Transverse colon (tissue), 4 donors: ENCODE results near the gene CLCA2. TPM values are rescaled to one million over a fixed set of nuclear protein-coding genes. Genes with fewer than 3 reads are reported as not detected.

ENCODE experiments used
- DNase-seq: peaks from one replicate; pipeline ENCODE4 v3.0.0-alpha.2; 2019
- H3K27ac ChIP-seq, 4 donors: fragments of 200-600 bp; sonication (generic); 2 replicates each; pipeline ENCODE4 v1.5.1; 2016 to 2018; ENCODE audit warnings: inconsistent platforms in 4 of 4
- H3K27me3 ChIP-seq: fragments of 200-600 bp; sonication (generic); 2 replicates; pipeline ENCODE4 v1.5.1; 2017; ENCODE audit warnings: inconsistent platforms
- H3K36me3 ChIP-seq, 4 donors: fragments of 200-600 bp; sonication (generic); 2 replicates each; pipeline ENCODE4 v1.5.1; 2017 to 2019; ENCODE audit warnings: inconsistent platforms in 4 of 4
- H3K4me1 ChIP-seq, 4 donors: fragments of 200-600 bp; sonication (generic); 2 replicates each; pipeline ENCODE4 v1.5.1; 2017 to 2020; ENCODE audit warnings: inconsistent platforms in 4 of 4
- H3K4me3 ChIP-seq, 4 donors: fragments of 200-600 bp; sonication (generic); 1 replicate in 1 of 4; 2 replicates in 3 of 4; pipeline versions ENCODE4 v1.5.1 to v1.6.1; 2017 to 2019; ENCODE audit warnings: inconsistent platforms in 4 of 4
- H3K9me3 ChIP-seq, 2 donors: fragments of 200-600 bp; sonication (generic); 2 replicates each; pipeline ENCODE4 v1.5.1; 2017 to 2019; ENCODE audit warnings: inconsistent platforms in 2 of 2
- EP300 ChIP-seq: sonication (generic); formaldehyde crosslinking; IDR thresholded peaks from one replicate; pipeline ENCODE4 v1.6.1; 2017; ENCODE audit warnings: antibody characterized with exemption, low read depth
- POLR2A ChIP-seq: fragments of 450-650 bp; IDR thresholded peaks from one replicate; pipeline ENCODE4 v1.6.1; 2016; ENCODE audit warnings: antibody characterized with exemption, mild to moderate bottlenecking, moderate library complexity
- POLR2AphosphoS5 ChIP-seq, 3 donors: sonication (generic); formaldehyde crosslinking; IDR thresholded peaks; one replicate each; pipeline ENCODE4 v1.6.1; 2016; ENCODE audit warnings: antibody characterized with exemption in 3 of 3
- WGBS, 2 donors: methylation state at CpG; one replicate each; pipeline ENCODE4 v1.1.5; 2018; ENCODE audit warnings: low coverage in 1 of 2; 5-methylcytosine and 5-hydroxymethylcytosine counted together
- in situ Hi-C, 4 donors: fragments of 200-750 bp; cut with MboI; loops; one replicate each; pipeline versions ENCODE4 v1.15.0 to v1.15.1; 2017; ENCODE audit warnings: low sequenced_read_pairs in 3 of 4, low pct_ligation_motif_present in 1 of 4, low pct_unique_long_range_greater_than_20kb in 1 of 4
- intact Hi-C: fragments of 100-400 bp; cut with DNase I; formaldehyde crosslinking; loops from one replicate; pipeline ENCODE4 v1.15.1; 2023; ENCODE audit warnings: low total_unique reads
- total RNA-seq, 4 donors: library from RNA; depleted of rRNA; stranded (reverse); fragments of >200 nt; gene quantifications; one replicate each; pipeline ENCODE4 v1.1.0, GENCODE V29; 2016
- TF ChIP-seq, protein P1 (sequence below), 5 experiments: fragments of 200-600 bp in 3 of 5; fragments of 450-650 bp in 2 of 5; sonication (generic) in 3 of 5; IDR thresholded peaks; 1 replicate in 2 of 5; 2 replicates in 3 of 5; pipeline ENCODE4 v1.5.1; 2016 to 2017; ENCODE audit warnings: antibody characterized with exemption in 5 of 5, inconsistent platforms in 3 of 5, mild to moderate bottlenecking in 2 of 5, moderate library complexity in 1 of 5

CLCA2 gene
- total RNA-seq, 4 donors from 2014 or later: 1.1 to 1.7 TPM; not detected in 2

DNA sequence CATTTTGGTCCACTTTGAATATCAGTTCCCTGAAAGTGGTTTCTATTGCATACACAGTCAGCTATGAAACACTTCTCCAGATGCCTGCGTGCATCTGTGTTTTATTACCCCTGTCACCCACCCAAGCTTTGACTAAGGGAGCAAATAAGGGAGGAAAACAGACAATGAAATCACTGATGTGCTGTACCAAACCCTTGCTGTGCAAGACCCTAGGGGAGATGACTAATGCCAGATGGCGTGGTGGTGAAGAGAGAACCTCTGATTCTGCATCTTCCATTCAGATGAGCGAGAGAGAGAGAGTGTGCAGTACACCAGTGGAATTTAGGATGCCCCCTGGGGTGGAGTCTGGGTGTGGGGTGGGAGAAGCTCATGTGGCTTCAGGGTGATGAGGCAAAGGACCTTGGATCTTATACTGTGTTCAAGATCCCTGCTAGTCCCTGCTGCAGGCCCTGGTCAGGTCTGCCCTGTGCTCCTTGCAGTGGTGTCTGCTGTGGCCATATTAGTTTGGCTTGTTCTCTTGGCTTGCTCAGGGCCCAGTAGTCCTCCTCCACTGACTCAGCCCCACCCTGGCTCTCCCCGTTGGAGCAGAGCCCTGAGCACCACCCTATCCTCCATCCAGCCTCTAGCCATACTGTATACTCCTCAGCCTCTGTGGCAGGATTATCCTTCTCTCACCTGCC lies 63.3 kb downstream of the CLCA2 start:
- in situ Hi-C loops: loop anchor here in 1 of 4 donors (25.0 kb wide), 1 partner anchor 200 kb away; no protein-coding TSS in a partner anchor
- Histone ChIP-seq H3K4me1 (no peaks in the 10 kb centered on the region), H3K27ac (no peak overlapping the region), H3K4me3 (no peak overlapping the region), H3K36me3 (no peaks in the 10 kb centered on the region), H3K27me3 (no peaks in the 10 kb centered on the region), H3K9me3 (no peaks in the 10 kb centered on the region)
- DNase-seq: no peak
- WGBS, 2 donors: 66 to 74% methylated on average over 2 to 4 of the region's 4 CpGs
- TF ChIP-seq, protein P1, sequence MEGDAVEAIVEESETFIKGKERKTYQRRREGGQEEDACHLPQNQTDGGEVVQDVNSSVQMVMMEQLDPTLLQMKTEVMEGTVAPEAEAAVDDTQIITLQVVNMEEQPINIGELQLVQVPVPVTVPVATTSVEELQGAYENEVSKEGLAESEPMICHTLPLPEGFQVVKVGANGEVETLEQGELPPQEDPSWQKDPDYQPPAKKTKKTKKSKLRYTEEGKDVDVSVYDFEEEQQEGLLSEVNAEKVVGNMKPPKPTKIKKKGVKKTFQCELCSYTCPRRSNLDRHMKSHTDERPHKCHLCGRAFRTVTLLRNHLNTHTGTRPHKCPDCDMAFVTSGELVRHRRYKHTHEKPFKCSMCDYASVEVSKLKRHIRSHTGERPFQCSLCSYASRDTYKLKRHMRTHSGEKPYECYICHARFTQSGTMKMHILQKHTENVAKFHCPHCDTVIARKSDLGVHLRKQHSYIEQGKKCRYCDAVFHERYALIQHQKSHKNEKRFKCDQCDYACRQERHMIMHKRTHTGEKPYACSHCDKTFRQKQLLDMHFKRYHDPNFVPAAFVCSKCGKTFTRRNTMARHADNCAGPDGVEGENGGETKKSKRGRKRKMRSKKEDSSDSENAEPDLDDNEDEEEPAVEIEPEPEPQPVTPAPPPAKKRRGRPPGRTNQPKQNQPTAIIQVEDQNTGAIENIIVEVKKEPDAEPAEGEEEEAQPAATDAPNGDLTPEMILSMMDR (IDR thresholded peaks at IDR 0.05): no peak
- TF ChIP-seq POLR2AphosphoS5 (IDR thresholded peaks at IDR 0.05) (no peak), POLR2A (no peak), EP300 (no peak)
- intact Hi-C loops: no loop called here

DNA sequence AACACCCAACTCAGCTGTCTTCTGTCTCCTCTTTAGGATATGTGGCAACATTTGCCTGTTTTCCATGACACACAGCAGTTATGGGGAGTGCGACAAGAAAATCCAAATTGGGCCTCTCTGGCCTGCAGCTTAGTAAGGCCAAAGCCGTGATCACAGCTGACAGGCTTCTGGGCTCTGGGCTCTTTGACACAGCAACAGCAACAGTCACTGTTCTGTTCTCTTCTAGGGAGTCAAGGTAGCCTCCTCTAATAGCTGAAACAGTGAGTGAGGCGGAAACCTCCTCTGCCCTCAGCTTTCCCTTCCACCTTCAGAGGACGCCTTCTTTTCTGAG lies 63.8 kb downstream of the CLCA2 start:
- H3K4me1 ChIP-seq: no peaks in the 10 kb centered on the region
- 86 to 93% methylated on average over 2 to 4 of the region's 4 CpGs for WGBS, 2 donors
- intact Hi-C loops: no loop called here
- TF ChIP-seq POLR2AphosphoS5 (IDR thresholded peaks at IDR 0.05) (no peak), POLR2A (no peak), EP300 (no peak)
- TF ChIP-seq, protein P1 (IDR thresholded peaks at IDR 0.05): no peak
- no peaks in the 10 kb centered on the region for H3K9me3 ChIP-seq
- no peaks in the 10 kb centered on the region for H3K27me3 ChIP-seq
- no peak overlapping the region for H3K27ac ChIP-seq
- no peak for DNase-seq
- H3K36me3 ChIP-seq: no peaks in the 10 kb centered on the region
- H3K4me3 ChIP-seq: no peak overlapping the region
- in situ Hi-C loops: loop anchor here in 1 of 4 donors (25.0 kb wide), 1 partner anchor 200 kb away; no protein-coding TSS in a partner anchor

DNA sequence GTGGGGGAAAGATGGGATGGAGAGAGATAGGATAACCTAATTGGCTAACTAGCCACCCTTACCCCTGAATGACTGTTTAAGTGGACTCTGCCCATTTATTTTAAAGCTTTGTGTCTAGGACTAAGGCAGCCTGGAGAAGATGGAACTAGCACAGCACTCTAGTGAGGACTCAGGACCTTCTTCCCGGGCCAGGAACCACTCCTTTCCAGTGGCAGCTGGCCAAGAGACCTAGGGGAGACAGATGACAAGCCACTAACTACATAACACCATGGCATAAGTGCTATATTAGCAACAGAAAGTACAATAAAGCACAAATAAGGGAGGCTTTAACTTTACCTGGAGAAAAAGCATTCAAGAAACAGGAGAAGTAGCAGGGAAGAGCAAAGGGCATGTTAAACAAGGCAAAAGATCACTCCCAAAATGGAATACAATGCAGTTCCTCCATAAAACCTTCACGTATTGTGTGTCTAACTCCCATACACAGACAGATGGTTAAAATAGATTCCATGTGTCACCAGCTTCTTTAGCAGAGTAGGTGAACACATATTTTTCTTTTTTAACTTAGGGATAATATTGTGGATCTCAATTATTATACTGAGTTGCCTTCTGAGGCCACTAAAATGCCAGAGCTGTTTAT lies 65.4 kb downstream of the CLCA2 start:
- 29 to 58% methylated on average over 2 of the region's 2 CpGs for WGBS, 2 donors
- intact Hi-C loops: no loop called here
- no peaks in the 10 kb centered on the region for H3K9me3 ChIP-seq

More for the DNA sequence above, 65.4 kb downstream of the CLCA2 start:
- no peaks in the 10 kb centered on the region for H3K36me3 ChIP-seq
- no peaks in the 10 kb centered on the region for H3K27me3 ChIP-seq
- in situ Hi-C loops: loop anchor here in 1 of 4 donors (25.0 kb wide), 1 partner anchor 198 kb away; no protein-coding TSS in a partner anchor
- TF ChIP-seq POLR2A: no peak
- TF ChIP-seq EP300: no peak
- TF ChIP-seq, protein P1 (IDR thresholded peaks at IDR 0.05): no peak
- no peak for TF ChIP-seq POLR2AphosphoS5 (IDR thresholded peaks at IDR 0.05)
- H3K4me1 ChIP-seq: no peaks in the 10 kb centered on the region
- H3K27ac ChIP-seq: no peak overlapping the region
- no peak overlapping the region for H3K4me3 ChIP-seq
- DNase-seq: peak; percentile 43
